GM23338 (cell line): ENCODE data around the gene SH3BP4. TPM values are rescaled to one million over a fixed set of nuclear protein-coding genes. Genes with fewer than 3 reads are reported as not detected.

Source experiments
- ATAC-seq: fragments of 200-7000 bp; cut with Tn5 transposase; 3 replicates; pipeline ENCODE4 v1.9.1; 2020
- DNase-seq: peaks from one replicate; pipeline ENCODE4 v3.0.0-alpha.2; 2015; ENCODE audit warnings: low spot score
- H2AFZ ChIP-seq: fragments of 200-600 bp; sonication (generic); 2 replicates; pipeline ENCODE4 v1.8.0; 2016; ENCODE audit warnings: antibody characterized with exemption, mild to moderate bottlenecking, moderate library complexity
- H3F3A ChIP-seq: fragments of 200-600 bp; sonication (generic); replicated peaks from 2 replicates; pipeline ENCODE4 v1.8.0; 2017; ENCODE audit warnings: antibody characterized with exemption, mixed run types, low read depth
- H3K27ac ChIP-seq: fragments of 200-600 bp; sonication (generic); 2 replicates; pipeline ENCODE4 v1.6.1; 2016; ENCODE audit warnings: low read depth
- H3K27me3 ChIP-seq: fragments of 200-600 bp; sonication (generic); 2 replicates; pipeline ENCODE4 v1.8.0; 2016; ENCODE audit warnings: mild to moderate bottlenecking, mixed run types, moderate library complexity; ENCODE audit not compliant: insufficient read depth
- H3K36me3 ChIP-seq: fragments of 200-600 bp; sonication (generic); 2 replicates; pipeline ENCODE4 v1.8.0; 2016; ENCODE audit warnings: mild to moderate bottlenecking; ENCODE audit not compliant: insufficient read depth
- H3K4me1 ChIP-seq: fragments of 200-600 bp; sonication (generic); 2 replicates; pipeline ENCODE4 v1.8.0; 2016; ENCODE audit warnings: mild to moderate bottlenecking, moderate library complexity; ENCODE audit not compliant: insufficient read depth
- H3K4me2 ChIP-seq: fragments of 200-600 bp; sonication (generic); 2 replicates; pipeline ENCODE4 v1.7.1; 2017; ENCODE audit warnings: mixed run types
- H3K4me3 ChIP-seq: fragments of 200-600 bp; sonication (generic); 2 replicates; pipeline ENCODE4 v1.6.1; 2016; ENCODE audit warnings: mixed run types
- H3K79me2 ChIP-seq: fragments of 200-600 bp; sonication (generic); replicated peaks from 2 replicates; pipeline ENCODE4 v1.8.0; 2017; ENCODE audit warnings: mild to moderate bottlenecking; ENCODE audit not compliant: insufficient read depth
- H3K9me2 ChIP-seq: fragments of 200-600 bp; sonication (generic); 2 replicates; pipeline ENCODE4 v1.8.0; 2017; ENCODE audit not compliant: insufficient read depth
- H4K20me1 ChIP-seq: fragments of 200-600 bp; sonication (generic); replicated peaks from 2 replicates; pipeline ENCODE4 v1.8.0; 2017; ENCODE audit warnings: mild to moderate bottlenecking; ENCODE audit not compliant: insufficient read depth
- H3K27ac Mint-ChIP-seq: 2 replicates; pipeline ENCODE4 v1.8.0; 2020; ENCODE audit warnings: inconsistent platforms, mild to moderate bottlenecking, moderate library complexity, mixed read lengths
- H3K27me3 Mint-ChIP-seq: 3 replicates; pipeline ENCODE4 v1.8.0; 2022; ENCODE audit warnings: low read depth, mild to moderate bottlenecking, moderate library complexity, mixed read lengths, inconsistent platforms; ENCODE audit not compliant: insufficient read depth, poor library complexity
- H3K36me3 Mint-ChIP-seq: 3 replicates; pipeline ENCODE4 v1.8.0; 2021; ENCODE audit warnings: low read depth, mild to moderate bottlenecking, inconsistent platforms, moderate library complexity, mixed read lengths
- H3K4me1 Mint-ChIP-seq: 3 replicates; pipeline ENCODE4 v1.8.0; 2020; ENCODE audit warnings: mild to moderate bottlenecking, inconsistent platforms, mixed read lengths
- H3K4me3 Mint-ChIP-seq: 3 replicates; pipeline ENCODE4 v1.8.0; 2021; ENCODE audit warnings: moderate library complexity, mild to moderate bottlenecking, inconsistent platforms, mixed read lengths
- H3K9me3 Mint-ChIP-seq: 3 replicates; pipeline ENCODE4 v1.8.0; 2020; ENCODE audit warnings: moderate library complexity, mild to moderate bottlenecking, inconsistent platforms, mixed read lengths
- CREB1 ChIP-seq: fragments of 250-450 bp; sonication (Bioruptor Pico); IDR thresholded peaks from 2 replicates; pipeline ENCODE4 v1.5.0; 2020; ENCODE audit warnings: low read depth, mild to moderate bottlenecking, moderate library complexity
- EZH2 ChIP-seq: fragments of 200-600 bp; sonication (generic); IDR thresholded peaks from one replicate; pipeline ENCODE4 v1.8.0; 2017; ENCODE audit warnings: antibody characterized with exemption, mild to moderate bottlenecking, low read depth; ENCODE audit not compliant: unreplicated experiment
- EZH2phosphoT487 ChIP-seq: fragments of 200-600 bp; sonication (generic); IDR thresholded peaks from one replicate; pipeline ENCODE4 v1.8.1; 2018; ENCODE audit warnings: antibody characterized with exemption; ENCODE audit not compliant: unreplicated experiment
- NANOG ChIP-seq: IDR thresholded peaks from 2 replicates; pipeline ENCODE4 v1.6.1; 2016; ENCODE audit warnings: antibody characterized with exemption, borderline replicate concordance
- STAT1 ChIP-seq: IDR thresholded peaks from one replicate; pipeline ENCODE4 v1.6.1; 2016; ENCODE audit warnings: antibody characterized with exemption; ENCODE audit not compliant: unreplicated experiment
- ZNF114 ChIP-seq: fragments of 250-450 bp; sonication (Bioruptor Pico); IDR thresholded peaks from 2 replicates; pipeline ENCODE4 v1.5.0; 2020; ENCODE audit warnings: mild to moderate bottlenecking, moderate library complexity
- ZNF331 ChIP-seq: fragments of 250-450 bp; sonication (Bioruptor Pico); IDR thresholded peaks from 2 replicates; pipeline ENCODE4 v1.5.0; 2020; ENCODE audit warnings: low read depth, mild to moderate bottlenecking, moderate library complexity
- polyA plus RNA-seq: library from polyadenylated mRNA; unstranded; fragments of >200 nt; fragmentation: Nextera tagmentation; extraction: Ambion mirVana; gene quantifications from 2 replicates; pipeline ENCODE4 v1.2.1, GENCODE V29; 2016
- total RNA-seq: library from RNA; depleted of rRNA; stranded (reverse); fragments of >200 nt; shearing (Covaris generic); gene quantifications from 2 replicates; pipeline ENCODE4 v1.2.3, GENCODE V29; 2014
- TF ChIP-seq, protein P1 (sequence below): IDR thresholded peaks from one replicate; pipeline ENCODE4 v1.6.1; 2018; ENCODE audit warnings: antibody characterized with exemption; ENCODE audit not compliant: unreplicated experiment
- TF ChIP-seq, protein P2 (sequence below): IDR thresholded peaks from 2 replicates; pipeline ENCODE4 v1.6.1; 2016; ENCODE audit warnings: antibody characterized with exemption
- TF ChIP-seq, protein P3 (sequence below), 2 experiments: fragments of 200-600 bp in 1 of 2; sonication (generic) in 1 of 2; conservative IDR thresholded peaks; 2 replicates each; pipeline versions ENCODE4 v1.5.1 to v1.6.1; 2016 to 2017; ENCODE audit warnings: antibody characterized with exemption in 2 of 2, low read depth in 2 of 2, mild to moderate bottlenecking in 2 of 2, moderate library complexity in 1 of 2

The SH3BP4 gene
- total and polyA plus RNA-seq, 2 experiments from 2014 or later: 15.6 to 50.9 TPM

DNA sequence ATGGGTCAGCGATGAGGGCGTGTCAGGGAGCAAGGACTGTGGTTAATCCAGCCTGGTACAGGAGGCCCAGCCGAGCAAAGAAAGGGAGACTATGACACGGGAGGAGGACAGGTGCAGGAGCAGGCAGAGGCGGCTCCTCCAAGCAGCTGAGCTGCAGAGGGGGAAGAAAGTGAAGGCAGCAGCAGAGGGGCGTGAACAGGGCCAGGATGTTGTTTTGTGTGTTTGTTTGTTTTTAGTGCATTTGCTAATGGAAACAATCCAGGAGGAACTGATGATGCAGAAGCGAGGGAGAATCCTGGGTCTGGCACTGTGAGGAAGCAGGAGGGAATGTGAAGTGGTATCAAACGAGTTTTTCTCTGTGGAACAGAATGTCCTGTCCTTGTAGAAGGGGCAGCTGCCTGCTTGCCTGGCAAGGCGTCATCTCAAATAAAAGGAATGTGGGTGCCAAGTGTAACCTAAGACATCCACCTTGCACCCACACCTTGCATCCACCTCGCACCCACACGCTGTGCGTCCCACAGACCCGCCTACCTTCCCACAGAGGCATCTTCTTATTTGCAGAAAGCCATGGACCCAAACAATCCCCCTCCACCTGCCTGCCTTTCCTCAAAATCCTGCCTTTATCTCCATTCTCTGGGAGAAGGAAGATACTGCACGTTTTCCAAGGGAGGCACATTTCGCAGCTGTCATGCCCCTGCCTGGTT, 134.8 kb downstream of the SH3BP4 start:
- H3K27me3 Mint-ChIP-seq: peaks cover 8% of the 10 kb centered on the region
- H3K4me3 Mint-ChIP-seq: no peak overlapping the region
- H3K4me3 ChIP-seq: no peak overlapping the region
- no peaks in the 10 kb centered on the region; the same call in 1 of the 2 replicates for H3K4me1 ChIP-seq
- TF ChIP-seq, protein P1, sequence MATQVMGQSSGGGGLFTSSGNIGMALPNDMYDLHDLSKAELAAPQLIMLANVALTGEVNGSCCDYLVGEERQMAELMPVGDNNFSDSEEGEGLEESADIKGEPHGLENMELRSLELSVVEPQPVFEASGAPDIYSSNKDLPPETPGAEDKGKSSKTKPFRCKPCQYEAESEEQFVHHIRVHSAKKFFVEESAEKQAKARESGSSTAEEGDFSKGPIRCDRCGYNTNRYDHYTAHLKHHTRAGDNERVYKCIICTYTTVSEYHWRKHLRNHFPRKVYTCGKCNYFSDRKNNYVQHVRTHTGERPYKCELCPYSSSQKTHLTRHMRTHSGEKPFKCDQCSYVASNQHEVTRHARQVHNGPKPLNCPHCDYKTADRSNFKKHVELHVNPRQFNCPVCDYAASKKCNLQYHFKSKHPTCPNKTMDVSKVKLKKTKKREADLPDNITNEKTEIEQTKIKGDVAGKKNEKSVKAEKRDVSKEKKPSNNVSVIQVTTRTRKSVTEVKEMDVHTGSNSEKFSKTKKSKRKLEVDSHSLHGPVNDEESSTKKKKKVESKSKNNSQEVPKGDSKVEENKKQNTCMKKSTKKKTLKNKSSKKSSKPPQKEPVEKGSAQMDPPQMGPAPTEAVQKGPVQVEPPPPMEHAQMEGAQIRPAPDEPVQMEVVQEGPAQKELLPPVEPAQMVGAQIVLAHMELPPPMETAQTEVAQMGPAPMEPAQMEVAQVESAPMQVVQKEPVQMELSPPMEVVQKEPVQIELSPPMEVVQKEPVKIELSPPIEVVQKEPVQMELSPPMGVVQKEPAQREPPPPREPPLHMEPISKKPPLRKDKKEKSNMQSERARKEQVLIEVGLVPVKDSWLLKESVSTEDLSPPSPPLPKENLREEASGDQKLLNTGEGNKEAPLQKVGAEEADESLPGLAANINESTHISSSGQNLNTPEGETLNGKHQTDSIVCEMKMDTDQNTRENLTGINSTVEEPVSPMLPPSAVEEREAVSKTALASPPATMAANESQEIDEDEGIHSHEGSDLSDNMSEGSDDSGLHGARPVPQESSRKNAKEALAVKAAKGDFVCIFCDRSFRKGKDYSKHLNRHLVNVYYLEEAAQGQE: no peak
- TF ChIP-seq NANOG: no peak
- TF ChIP-seq, protein P2, sequence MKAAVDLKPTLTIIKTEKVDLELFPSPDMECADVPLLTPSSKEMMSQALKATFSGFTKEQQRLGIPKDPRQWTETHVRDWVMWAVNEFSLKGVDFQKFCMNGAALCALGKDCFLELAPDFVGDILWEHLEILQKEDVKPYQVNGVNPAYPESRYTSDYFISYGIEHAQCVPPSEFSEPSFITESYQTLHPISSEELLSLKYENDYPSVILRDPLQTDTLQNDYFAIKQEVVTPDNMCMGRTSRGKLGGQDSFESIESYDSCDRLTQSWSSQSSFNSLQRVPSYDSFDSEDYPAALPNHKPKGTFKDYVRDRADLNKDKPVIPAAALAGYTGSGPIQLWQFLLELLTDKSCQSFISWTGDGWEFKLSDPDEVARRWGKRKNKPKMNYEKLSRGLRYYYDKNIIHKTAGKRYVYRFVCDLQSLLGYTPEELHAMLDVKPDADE: no peak
- no peak for TF ChIP-seq EZH2phosphoT487
- TF ChIP-seq ZNF331: no peak
- TF ChIP-seq ZNF114 (CRISPR knock-in tag): no peak
- no peak for TF ChIP-seq EZH2
- TF ChIP-seq STAT1: no peak
- TF ChIP-seq CREB1 (CRISPR knock-in tag): no peak
- TF ChIP-seq, protein P3, sequence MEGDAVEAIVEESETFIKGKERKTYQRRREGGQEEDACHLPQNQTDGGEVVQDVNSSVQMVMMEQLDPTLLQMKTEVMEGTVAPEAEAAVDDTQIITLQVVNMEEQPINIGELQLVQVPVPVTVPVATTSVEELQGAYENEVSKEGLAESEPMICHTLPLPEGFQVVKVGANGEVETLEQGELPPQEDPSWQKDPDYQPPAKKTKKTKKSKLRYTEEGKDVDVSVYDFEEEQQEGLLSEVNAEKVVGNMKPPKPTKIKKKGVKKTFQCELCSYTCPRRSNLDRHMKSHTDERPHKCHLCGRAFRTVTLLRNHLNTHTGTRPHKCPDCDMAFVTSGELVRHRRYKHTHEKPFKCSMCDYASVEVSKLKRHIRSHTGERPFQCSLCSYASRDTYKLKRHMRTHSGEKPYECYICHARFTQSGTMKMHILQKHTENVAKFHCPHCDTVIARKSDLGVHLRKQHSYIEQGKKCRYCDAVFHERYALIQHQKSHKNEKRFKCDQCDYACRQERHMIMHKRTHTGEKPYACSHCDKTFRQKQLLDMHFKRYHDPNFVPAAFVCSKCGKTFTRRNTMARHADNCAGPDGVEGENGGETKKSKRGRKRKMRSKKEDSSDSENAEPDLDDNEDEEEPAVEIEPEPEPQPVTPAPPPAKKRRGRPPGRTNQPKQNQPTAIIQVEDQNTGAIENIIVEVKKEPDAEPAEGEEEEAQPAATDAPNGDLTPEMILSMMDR (conservative IDR thresholded peaks at IDR 0.05; ENCODE audit: low read depth in 2 of 2): no peak
- ATAC-seq (peak; percentile 28; the same call in 2 of the 3 replicates), DNase-seq (no peak)
- H3K79me2 ChIP-seq: no peaks in the 10 kb centered on the region
- no peak overlapping the region for H3K4me2 ChIP-seq
- H3K9me3 Mint-ChIP-seq: no peaks in the 10 kb centered on the region
- H3K27ac ChIP-seq: no peak overlapping the region
- peaks cover 8% of the 10 kb centered on the region for H3K4me1 Mint-ChIP-seq
- peaks cover 5% of the 10 kb centered on the region; the same call in 1 of the 2 replicates for H3K9me2 ChIP-seq
- H3K27me3 ChIP-seq: no peaks in the 10 kb centered on the region
- no peaks in the 10 kb centered on the region for H3K36me3 Mint-ChIP-seq
- no peak overlapping the region for H3K27ac Mint-ChIP-seq
- H2AFZ ChIP-seq: no peak overlapping the region
- H3K36me3 ChIP-seq: no peaks in the 10 kb centered on the region
- no peaks in the 10 kb centered on the region for H3F3A ChIP-seq
- no peaks in the 10 kb centered on the region for H4K20me1 ChIP-seq
